ENCODE measurements around the gene FMNL3. TPM values are rescaled to one million over a fixed set of nuclear protein-coding genes. Genes with fewer than 3 reads are reported as not detected.
"Not testable (repeated sequence)": the region's sequence is repeated elsewhere in the genome, so short reads cannot be mapped to it uniquely, and the experiment has no call there.

FMNL3 gene
- total RNA-seq, 1 donor from 2014 or later: 26.4 TPM

GRCh38 chr12:49717800-49718199, 10.6 kb upstream of the FMNL3 start:
- DNase-seq (ENCODE audit: low spot score): not testable (repeated sequence)

DNA sequence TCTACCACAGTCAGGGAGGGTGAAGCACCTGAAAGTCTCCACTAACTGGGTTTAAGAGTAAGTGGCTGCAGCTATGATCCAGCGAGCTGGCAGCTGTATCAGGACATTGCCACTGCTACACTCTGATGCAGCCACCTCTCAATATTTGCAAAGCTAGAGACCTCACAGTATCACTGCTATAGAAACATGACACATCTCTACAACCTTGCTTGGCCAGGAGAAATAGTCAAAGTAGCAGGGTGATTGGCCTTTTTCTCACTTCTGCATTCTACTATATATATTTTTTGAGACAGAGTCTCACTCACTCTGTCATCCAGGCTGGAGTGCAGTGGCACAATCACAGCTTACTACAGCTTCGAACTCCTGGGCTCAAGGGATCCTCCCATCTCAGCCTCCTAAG, 9.3 kb upstream of the FMNL3 start:
- no peak for DNase-seq (ENCODE audit: low spot score)

- not testable (repeated sequence) for DNase-seq (ENCODE audit: low spot score)
Measured at GRCh38 chr12:49713952-49714351, 6.7 kb upstream of the FMNL3 start.

DNA sequence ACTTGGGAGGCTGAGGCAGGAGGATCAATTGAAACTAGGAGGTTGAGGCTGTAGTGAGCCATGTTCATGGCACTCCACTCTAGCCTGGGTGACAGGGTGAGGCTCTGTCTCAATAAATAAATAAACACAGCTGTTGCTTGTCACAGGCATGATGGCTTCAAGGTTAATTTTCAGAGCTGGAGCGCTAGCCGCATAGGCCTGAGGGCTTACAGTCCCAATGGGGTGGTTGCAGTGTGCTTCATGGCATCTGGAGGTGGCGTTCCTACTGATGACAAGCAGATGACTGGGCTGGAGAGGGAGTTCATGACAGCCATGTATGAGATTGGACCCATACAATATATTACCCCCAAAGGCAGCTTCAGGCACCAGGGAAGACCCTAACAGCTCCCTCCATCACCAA, 1.6 kb upstream of the FMNL3 start:
- no peak for DNase-seq (ENCODE audit: low spot score)

DNA sequence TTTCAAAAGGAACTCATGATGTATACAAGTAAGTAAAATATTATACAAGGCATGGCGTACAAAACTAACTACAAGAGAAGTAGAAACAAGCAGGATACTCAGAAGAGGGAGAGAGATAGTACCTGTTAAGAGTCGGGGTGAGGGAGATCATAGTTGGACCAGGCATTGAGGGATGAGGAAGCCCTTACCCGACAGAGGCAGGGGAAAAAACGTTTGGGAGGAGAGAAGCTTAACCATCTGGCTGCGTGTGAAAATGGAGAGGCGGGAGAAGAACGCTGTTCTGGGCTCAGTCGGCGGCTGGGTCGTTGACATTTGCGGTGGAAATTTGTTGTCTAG, 575 bp upstream of the FMNL3 start:
- no peak for DNase-seq (ENCODE audit: low spot score)

DNA sequence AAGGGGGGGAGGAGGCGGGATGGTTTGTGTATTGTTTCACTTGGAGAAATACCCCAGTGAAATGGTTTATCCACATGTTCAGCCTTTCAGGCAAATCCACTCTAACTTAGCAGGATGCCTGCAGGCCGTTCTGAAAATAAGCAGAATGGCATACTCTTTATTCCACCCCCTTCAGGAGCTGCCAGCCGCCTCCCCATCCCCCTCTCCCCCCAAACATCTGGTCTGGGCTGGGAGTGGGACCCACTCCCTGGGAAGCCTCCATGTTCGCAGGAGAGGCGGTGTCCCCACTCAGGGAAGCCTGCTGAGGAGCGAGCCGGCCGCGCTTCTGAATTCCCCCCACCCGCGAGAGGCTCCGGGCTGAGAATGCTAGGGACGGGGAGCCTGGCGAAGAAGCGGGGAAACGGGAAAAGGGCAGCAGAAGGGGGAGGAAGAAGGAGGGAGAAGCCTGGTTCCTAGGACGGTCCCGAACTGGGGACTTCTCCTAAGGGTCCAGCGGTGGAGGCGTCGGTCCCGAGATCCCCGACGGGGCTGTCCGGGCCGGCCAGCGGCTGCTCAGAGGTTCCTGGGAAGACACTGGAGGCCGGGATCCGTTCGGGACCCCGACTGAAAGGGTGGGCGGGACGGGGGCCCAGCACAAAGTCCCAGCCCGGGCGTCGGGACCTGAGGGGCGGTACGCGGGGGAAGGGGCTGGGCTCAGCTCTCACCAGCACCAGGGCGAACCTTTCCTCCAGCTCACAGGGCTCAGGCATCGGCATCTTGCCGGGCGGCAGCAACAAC, 666 bp downstream of the FMNL3 start:
- DNase-seq (ENCODE audit: low spot score): no peak

DNA sequence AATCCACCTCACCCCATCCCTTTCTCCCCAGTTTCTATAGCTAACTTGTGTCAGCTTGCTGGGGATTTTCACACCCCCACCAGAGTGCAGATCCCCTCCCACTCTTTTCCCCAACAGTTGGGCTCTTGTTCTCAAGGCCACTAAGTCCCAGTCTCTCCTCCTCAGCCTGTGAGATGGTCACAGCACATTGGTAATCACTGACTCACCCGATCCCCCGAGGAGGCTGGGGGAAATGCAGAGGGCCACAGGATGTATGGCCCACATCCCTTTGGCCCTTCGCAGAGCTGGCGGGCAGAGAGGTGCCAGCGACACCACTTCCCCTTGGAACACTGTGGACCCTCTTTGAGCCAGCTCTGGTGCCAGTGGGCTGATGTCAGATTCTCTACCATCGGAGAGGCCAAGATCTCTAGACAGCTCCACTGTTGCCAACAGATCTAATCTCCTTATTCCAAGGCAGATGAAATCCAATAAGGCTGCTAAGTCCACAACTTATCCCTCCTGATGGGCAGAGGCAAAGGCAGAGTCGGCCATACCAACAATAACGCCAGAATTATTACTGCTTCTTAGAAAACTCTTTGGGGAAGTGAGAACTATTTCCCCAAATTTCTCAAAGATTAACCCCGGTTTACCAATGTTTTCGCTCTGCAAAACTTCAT, 1.6 kb downstream of the FMNL3 start:
- DNase-seq (ENCODE audit: low spot score): no peak

- no peak for DNase-seq (ENCODE audit: low spot score)
Measured at GRCh38 chr12:49703647-49704137, 3.5 kb downstream of the FMNL3 start.

DNA sequence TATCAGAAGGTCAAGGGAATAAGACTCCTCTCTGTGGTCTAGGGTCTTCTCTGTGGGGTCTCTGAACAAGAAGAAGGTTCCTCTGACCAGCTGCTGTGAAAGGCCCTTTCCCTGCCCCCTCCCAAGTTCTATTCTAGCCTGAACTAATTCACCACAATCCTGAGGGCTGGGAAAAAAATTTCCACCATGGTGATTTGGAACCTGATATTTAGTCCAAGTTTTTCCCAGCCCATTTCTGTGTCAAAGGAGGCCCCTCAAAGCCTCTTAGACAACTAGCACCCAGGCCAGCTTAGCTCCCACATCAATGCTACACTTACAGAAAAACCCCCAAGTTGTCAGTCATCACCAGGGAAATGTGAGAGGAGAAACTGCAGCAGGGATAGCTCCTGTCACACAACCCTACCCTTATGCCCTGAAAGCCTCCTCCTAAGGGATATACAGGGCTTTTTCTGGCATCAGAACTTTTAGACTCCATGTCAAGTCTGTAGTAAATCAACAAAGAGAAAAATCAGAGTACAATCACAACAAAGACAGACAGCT, 4.5 kb downstream of the FMNL3 start:
- DNase-seq (ENCODE audit: low spot score): no peak

DNA sequence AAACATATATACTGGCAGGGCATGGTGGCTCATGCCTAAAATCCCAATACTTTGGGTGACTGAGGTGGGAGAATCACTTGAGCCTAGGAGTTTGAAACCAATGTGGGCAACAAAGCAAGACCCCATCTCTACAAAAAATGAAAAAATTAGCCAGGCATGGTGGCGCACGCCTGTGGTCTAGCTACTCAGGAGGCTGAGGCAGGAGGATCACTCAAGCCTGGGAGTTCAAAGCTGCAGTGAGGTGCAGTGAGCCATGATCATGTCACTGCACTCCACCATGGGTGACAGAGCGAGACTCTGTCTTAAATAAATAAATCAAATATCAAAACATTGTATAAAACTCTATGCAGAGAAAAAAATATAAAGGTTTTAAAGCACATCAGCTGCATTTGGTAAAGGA, 5.2 kb downstream of the FMNL3 start:
- no peak for DNase-seq (ENCODE audit: low spot score)

- DNase-seq (ENCODE audit: low spot score): no peak
Measured at GRCh38 chr12:49698619-49699545, 8.3 kb downstream of the FMNL3 start.

GRCh38 chr12:49697808-49698207, 9.4 kb downstream of the FMNL3 start:
- no peak for DNase-seq (ENCODE audit: low spot score)

DNA sequence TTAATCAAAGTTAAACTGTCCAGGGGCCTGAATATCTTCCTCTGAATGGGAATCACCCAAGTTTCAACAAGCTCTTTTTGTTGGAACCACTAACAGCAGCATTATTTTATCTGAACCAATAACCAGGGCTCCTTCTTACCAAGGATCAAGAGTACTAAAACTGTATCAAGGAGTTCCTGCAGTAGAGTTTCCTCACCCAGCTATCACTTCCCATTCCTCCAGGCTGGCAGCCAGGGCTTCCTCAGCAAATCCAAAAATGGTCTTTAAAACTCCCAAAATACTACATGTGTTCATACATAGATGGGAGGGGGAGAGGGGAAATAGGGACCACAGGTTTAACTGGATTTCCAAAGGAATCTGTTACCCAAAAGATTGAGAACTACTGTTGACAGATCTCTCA, 10.5 kb downstream of the FMNL3 start:
- DNase-seq (ENCODE audit: low spot score): no peak

DNA sequence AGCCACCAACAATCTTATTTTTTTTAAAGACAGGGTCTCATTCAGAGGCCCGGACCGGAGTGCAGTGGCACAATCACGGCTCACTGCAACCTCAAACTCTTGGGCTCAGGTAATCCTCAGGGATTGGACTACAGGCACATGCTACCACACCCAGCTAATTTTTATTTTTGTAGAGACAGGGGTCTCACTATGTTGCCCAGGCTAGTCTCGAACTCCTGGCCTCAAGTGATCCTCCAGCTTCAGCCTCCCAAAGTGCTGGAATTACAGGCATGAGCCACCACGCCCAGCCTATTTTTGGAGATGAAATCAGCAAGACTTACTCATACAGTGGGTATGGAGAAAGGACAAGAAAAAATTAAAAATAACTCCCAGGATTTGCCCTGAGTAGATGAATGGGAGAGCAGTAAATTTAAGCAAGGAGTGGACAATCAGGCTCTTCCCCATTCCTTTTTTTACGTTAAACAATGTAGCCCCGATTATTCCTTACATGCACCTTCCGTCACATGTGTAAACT, 13.2 kb downstream of the FMNL3 start:
- DNase-seq (ENCODE audit: low spot score): no peak

DNA sequence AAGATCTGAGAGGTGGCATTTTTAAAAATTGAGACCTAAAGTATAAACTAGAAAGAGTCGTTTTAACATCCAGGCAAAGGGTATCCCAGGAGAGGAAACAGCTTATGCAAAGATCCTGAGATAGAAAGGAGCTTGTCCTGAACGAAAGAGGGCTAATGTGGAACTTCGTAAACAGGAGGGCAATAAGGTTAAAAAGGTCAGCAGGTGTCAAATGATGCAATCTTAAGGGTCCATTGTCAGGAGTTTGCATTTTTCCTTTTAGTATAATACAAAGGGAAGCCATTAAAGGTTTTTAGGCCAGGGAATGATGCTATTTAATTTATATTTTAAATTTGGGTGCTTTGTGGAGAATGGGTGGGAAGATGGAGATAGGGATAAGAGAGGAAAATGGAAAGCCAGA, 14.4 kb downstream of the FMNL3 start:
- DNase-seq (ENCODE audit: low spot score): no peak

DNA sequence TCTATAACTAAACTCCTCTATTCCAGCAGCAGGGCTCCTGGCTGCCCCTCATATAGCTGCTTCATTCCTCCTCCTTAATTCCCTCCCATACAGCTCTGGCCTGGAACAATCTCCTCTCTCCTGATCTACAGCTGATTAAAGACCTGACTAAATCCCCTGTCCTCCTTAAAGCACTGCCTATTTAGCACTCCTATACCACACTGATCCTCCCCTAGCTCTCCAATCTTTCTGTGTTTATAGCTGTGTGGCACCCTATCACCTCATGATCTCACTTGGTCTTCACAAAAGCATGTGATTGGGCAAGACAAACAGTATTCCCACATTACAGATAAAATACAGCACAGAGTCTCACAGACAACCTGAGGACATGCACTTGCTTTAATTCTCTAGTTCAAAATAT, 17.4 kb downstream of the FMNL3 start:
- DNase-seq (ENCODE audit: low spot score): no peak

GRCh38 chr12:49689237-49689636, 18.0 kb downstream of the FMNL3 start:
- DNase-seq (ENCODE audit: low spot score): no peak

- DNase-seq (ENCODE audit: low spot score): no peak
Measured at GRCh38 chr12:49687941-49688340, 19.3 kb downstream of the FMNL3 start.

DNA sequence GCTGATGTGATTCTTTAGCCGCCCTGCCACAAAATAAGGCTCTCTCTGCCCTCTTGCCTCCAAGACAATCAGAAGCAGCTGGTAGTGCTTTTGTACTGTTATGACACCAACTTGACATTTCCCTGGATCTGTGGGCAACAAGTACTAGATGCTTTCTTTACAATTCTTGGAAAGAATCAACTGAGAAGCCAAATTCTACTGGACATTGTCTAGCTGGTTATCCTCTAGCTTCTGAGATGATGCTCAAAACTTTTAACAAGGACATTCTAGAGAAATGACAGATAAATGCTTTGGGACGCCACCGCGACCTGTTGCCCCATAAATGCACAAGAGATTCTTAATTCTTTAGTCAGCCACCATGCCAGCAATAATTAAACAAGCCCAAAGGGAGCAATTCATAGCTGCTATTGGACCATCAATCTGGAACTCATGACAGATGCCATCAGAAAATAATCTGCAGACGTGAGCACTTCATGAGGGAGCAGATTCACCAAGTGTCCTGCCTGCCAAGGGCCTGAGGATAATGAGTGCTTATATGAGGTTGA, 22.8 kb downstream of the FMNL3 start:
- no peak for DNase-seq (ENCODE audit: low spot score)

DNA sequence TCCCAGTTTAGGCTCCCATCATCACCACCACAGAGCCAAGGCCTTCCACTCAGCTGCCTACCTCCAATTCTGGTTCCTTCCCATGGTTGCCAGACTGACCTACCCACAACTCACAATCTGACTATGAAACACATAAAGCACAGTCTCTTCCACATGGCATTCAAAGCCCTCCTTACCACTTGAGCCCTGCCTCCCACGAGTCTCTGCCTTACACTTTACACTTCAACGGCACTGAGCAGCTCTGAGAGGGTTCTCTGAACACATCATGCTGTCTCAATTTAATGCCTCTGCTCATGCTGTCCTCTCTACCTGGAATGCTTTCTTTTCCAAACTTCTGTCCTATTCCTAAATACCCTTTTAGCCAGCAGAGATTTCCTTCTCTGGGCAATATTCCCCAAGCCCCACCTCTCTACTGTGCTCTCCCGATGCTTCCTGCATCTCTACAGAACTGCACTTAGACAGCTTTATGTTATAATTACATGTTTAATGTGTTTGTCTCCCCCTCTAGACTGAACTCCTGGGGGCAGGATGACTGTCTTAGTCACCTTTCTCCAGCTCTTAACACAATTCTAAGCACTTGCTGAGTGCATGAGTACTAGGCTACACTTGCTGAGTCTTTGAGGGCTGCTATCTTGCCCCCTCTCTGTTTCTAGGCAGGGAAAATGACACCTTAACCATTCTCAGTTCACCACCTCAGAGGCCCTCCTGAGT, 23.5 kb downstream of the FMNL3 start:
- no peak for DNase-seq (ENCODE audit: low spot score)

Data from mesenteric fat pad (tissue), 1 donor.